B cell (primary cell): ENCODE measurements around the gene MTSS2. TPM values are rescaled to one million over a fixed set of nuclear protein-coding genes. Genes with fewer than 3 reads are reported as not detected.

Experiments used
- ATAC-seq: fragments of 200-7000 bp; cut with Tn5 transposase; one replicate; pipeline ENCODE4 v1.10.0; 2021; ENCODE audit warnings: low read depth, mild to moderate bottlenecking, moderate number of reproducible peaks, moderate library complexity
- CTCF ChIA-PET: fragments of 350-600 bp; sonication (Branson Sonifier 250); formaldehyde crosslinking; loops from one replicate; lab custom pipeline; 2021; ENCODE audit warnings: antibody characterized with exemption, inconsistent platforms; lab: Charles Lee
- POLR2A ChIA-PET: fragments of 350-600 bp; sonication (Branson Sonifier 250); formaldehyde crosslinking; loops from one replicate; lab custom pipeline; 2021; ENCODE audit warnings: antibody characterized with exemption; lab: Charles Lee
- DNase-seq: peaks from one replicate; pipeline ENCODE4 v3.0.0; 2013
- H2AFZ ChIP-seq: 2 replicates; pipeline ENCODE4 v1.6.1; 2012; ENCODE audit warnings: mild to moderate bottlenecking, low read depth, low read length; ENCODE audit not compliant: insufficient read depth, poor library complexity, severe bottlenecking
- H3K27ac ChIP-seq, 2 donors: 1 replicate in 1 of 2; 2 replicates in 1 of 2; pipeline ENCODE4 v1.5.1; 2012 to 2013; ENCODE audit warnings: low read length in 2 of 2, mild to moderate bottlenecking in 2 of 2, moderate library complexity in 1 of 2
- H3K27me3 ChIP-seq, 4 experiments: fragments of 200-600 bp in 1 of 4; sonication (generic) in 1 of 4; replicated peaks in 1 of 4; 1 replicate in 2 of 4; 2 replicates in 2 of 4; pipeline versions ENCODE4 v1.6.1 to v1.7.0; 2013 to 2016; ENCODE audit warnings: low read length in 3 of 4, mild to moderate bottlenecking in 2 of 4, mixed read lengths in 1 of 4, moderate library complexity in 1 of 4; ENCODE audit not compliant: insufficient read depth in 4 of 4, control insufficient read depth in 3 of 4; ENCODE audit errors: control extremely low read depth in 1 of 4
- H3K36me3 ChIP-seq, 2 experiments: replicated peaks in 1 of 2; 1 replicate in 1 of 2; 2 replicates in 1 of 2; pipeline versions ENCODE4 v1.6.1 to v1.7.1; 2013; ENCODE audit warnings: low read length in 1 of 2; ENCODE audit not compliant: insufficient read depth in 2 of 2, control insufficient read depth in 1 of 2; ENCODE audit errors: control extremely low read depth in 1 of 2, extremely low read depth in 1 of 2
- H3K4me1 ChIP-seq, 2 donors: fragments of 200-600 bp in 1 of 2; sonication (generic) in 1 of 2; 1 replicate in 1 of 2; 2 replicates in 1 of 2; pipeline versions ENCODE4 v1.5.1 to v1.6.1; 2013 to 2017; ENCODE audit warnings: low read length in 2 of 2; ENCODE audit not compliant: control insufficient read depth in 2 of 2, insufficient read depth in 2 of 2
- H3K4me2 ChIP-seq: replicated peaks from 2 replicates; pipeline ENCODE3; 2012; ENCODE audit warnings: mild to moderate bottlenecking, low read depth, low read length; ENCODE audit not compliant: poor library complexity, severe bottlenecking
- H3K4me3 ChIP-seq, 5 experiments: fragments of 200-600 bp in 1 of 5; sonication (generic) in 1 of 5; 1 replicate in 3 of 5; 2 replicates in 2 of 5; pipeline versions ENCODE4 v1.5.1 to v1.7.0; 2011 to 2016; ENCODE audit warnings: low read length in 4 of 5, mild to moderate bottlenecking in 4 of 5, low read depth in 2 of 5, control low read depth in 1 of 5, moderate library complexity in 1 of 5; ENCODE audit not compliant: insufficient read depth in 1 of 5; ENCODE audit errors: control extremely low read depth in 1 of 5, extremely low read depth in 1 of 5
- H3K79me2 ChIP-seq: fragments of 200-600 bp; sonication (generic); one replicate; pipeline ENCODE4 v1.6.0; 2016; ENCODE audit warnings: low read length; ENCODE audit not compliant: control insufficient read depth, insufficient read depth
- H3K9ac ChIP-seq: fragments of 200-600 bp; sonication (generic); 2 replicates; pipeline ENCODE4 v1.6.1; 2017; ENCODE audit warnings: mild to moderate bottlenecking, low read length, moderate library complexity
- H3K9me3 ChIP-seq, 3 donors: one replicate each; pipeline versions ENCODE4 v1.6.1 to v1.7.1; 2013; ENCODE audit warnings: low read length in 2 of 3; ENCODE audit not compliant: control insufficient read depth in 2 of 3, insufficient read depth in 1 of 3; ENCODE audit errors: control extremely low read depth in 1 of 3
- H4K20me1 ChIP-seq: 2 replicates; pipeline ENCODE4 v1.6.0; 2012; ENCODE audit warnings: mild to moderate bottlenecking, low read length; ENCODE audit not compliant: insufficient read depth, control insufficient read depth, poor library complexity, severe bottlenecking
- H3K27ac Mint-ChIP-seq: one replicate; pipeline ENCODE4 v1.8.0; 2021; ENCODE audit warnings: mixed read lengths
- H3K27me3 Mint-ChIP-seq: one replicate; pipeline ENCODE4 v1.8.0; 2021; ENCODE audit warnings: mixed read lengths
- H3K4me1 Mint-ChIP-seq: one replicate; pipeline ENCODE4 v1.8.0; 2021; ENCODE audit warnings: mixed read lengths
- H3K4me3 Mint-ChIP-seq: one replicate; pipeline ENCODE4 v1.8.0; 2021; ENCODE audit warnings: mixed read lengths
- H3K9me3 Mint-ChIP-seq: one replicate; pipeline ENCODE4 v1.8.0; 2022; ENCODE audit warnings: mixed read lengths; ENCODE audit not compliant: insufficient read depth
- EZH2 ChIP-seq: IDR thresholded peaks from 2 replicates; pipeline ENCODE4 v1.6.1; 2012; ENCODE audit warnings: borderline replicate concordance, low read depth, mild to moderate bottlenecking, moderate library complexity, low read length; ENCODE audit not compliant: insufficient read depth, poor library complexity, severe bottlenecking
- WGBS: methylation state at CpG from one replicate; pipeline ENCODE4 v1.1.5; 2013; ENCODE audit warnings: missing lambda C conversion rate; ENCODE audit not compliant: insufficient coverage; 5-methylcytosine and 5-hydroxymethylcytosine counted together
- intact Hi-C: fragments of 100-400 bp; cut with micrococcal nuclease; formaldehyde crosslinking; loops from one replicate; pipeline ENCODE4 v1.10.0; 2022
- polyA plus RNA-seq: library from polyadenylated mRNA; depleted of rRNA; stranded (reverse); fragments of >200 nt; gene quantifications from 2 replicates; pipeline ENCODE4 v1.2.3, GENCODE V29; 2012
- total RNA-seq, 2 donors: library from RNA; stranded (reverse); fragments of 120-200 nt in 1 of 2; gene quantifications; 1 replicate in 1 of 2; 2 replicates in 1 of 2; pipeline versions ENCODE4 v1.2.3 to v1.2.4, GENCODE V29; 2013 to 2022
- TF ChIP-seq, protein P1 (sequence below): fragments of 200-600 bp; IDR thresholded peaks from one replicate; pipeline ENCODE4 v1.8.0; 2022; ENCODE audit warnings: antibody characterized with exemption, mild to moderate bottlenecking

MTSS2 gene
- total and polyA plus RNA-seq, 2 donors (not counting 1 experiment from before 2014, with no cell fraction given), result 1.6 to 2.6 TPM

DNA sequence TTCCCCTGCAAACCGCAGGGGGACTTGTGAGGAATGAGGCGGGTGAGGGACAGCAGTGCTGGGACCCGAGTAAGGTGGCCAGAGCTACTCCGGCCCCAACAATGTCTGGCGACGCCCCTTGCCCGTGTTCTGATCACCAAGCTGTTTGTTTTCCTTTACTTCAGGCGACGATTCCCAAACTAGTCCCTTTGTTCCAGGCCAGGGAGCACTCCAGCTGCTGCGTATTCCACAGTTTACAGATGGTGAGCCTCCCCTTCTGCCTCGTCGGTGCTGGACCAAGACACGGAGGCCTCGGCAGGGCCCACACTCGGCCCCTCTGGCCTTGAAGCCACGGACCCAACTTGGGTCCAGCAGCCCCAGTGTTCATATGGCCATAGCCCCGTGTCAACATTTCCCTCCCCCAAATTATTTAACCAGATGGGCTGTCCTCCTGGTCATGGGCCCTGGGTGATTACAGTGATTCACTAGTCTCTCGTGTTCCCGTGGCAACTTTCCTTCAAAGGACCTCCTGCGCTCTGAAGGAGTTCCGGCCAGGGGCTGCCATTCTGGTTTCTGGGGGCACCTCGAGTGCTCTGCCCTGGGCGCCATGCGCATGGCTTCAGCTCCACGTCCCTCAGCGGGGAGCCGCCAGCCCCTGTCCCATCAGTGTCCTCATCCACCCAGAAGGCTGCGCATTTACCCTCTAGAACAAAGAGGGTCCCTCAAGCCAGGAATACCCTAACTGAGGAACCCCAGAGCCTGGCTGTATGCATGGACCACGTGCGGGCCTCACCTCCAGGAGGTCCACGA is 24.8 kb upstream of the MTSS2 start:
- Mint-ChIP-seq H3K27me3 (no peaks in the 10 kb centered on the region), H3K4me1 (no peaks in the 10 kb centered on the region), H3K4me3 (no peak overlapping the region), H3K9me3 (no peaks in the 10 kb centered on the region), H3K27ac (no peak overlapping the region)
- no peak for TF ChIP-seq EZH2
- TF ChIP-seq, protein P1, sequence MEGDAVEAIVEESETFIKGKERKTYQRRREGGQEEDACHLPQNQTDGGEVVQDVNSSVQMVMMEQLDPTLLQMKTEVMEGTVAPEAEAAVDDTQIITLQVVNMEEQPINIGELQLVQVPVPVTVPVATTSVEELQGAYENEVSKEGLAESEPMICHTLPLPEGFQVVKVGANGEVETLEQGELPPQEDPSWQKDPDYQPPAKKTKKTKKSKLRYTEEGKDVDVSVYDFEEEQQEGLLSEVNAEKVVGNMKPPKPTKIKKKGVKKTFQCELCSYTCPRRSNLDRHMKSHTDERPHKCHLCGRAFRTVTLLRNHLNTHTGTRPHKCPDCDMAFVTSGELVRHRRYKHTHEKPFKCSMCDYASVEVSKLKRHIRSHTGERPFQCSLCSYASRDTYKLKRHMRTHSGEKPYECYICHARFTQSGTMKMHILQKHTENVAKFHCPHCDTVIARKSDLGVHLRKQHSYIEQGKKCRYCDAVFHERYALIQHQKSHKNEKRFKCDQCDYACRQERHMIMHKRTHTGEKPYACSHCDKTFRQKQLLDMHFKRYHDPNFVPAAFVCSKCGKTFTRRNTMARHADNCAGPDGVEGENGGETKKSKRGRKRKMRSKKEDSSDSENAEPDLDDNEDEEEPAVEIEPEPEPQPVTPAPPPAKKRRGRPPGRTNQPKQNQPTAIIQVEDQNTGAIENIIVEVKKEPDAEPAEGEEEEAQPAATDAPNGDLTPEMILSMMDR, result no peak
- Histone ChIP-seq H3K27me3 (no peaks in the 10 kb centered on the region), H2AFZ (no peak overlapping the region), H3K4me2 (no peak overlapping the region), H3K4me1 (no peaks in the 10 kb centered on the region), H3K79me2 (no peaks in the 10 kb centered on the region), H3K4me3 (no peak overlapping the region), H4K20me1 (peaks cover 8% of the 10 kb centered on the region), H3K27ac (no peak overlapping the region), H3K36me3 (peaks cover 0 to 29% of the 10 kb centered on the region in 2 experiments), H3K9me3 (peaks cover 0 to 3% (median 0%) of the 10 kb centered on the region in 3 donors), H3K9ac (no peak overlapping the region)
- CTCF ChIA-PET, result interaction anchor here (0.6 kb wide), 1 partner anchor 1338 kb away, joined by 6 read pairs; no protein-coding TSS in a partner anchor
- ATAC-seq (no peak), DNase-seq (no peak)
- WGBS, result 97% methylated on average over 31 of the region's 31 CpGs
- POLR2A ChIA-PET, result no interaction called here
- intact Hi-C loops, result no loop called here

DNA sequence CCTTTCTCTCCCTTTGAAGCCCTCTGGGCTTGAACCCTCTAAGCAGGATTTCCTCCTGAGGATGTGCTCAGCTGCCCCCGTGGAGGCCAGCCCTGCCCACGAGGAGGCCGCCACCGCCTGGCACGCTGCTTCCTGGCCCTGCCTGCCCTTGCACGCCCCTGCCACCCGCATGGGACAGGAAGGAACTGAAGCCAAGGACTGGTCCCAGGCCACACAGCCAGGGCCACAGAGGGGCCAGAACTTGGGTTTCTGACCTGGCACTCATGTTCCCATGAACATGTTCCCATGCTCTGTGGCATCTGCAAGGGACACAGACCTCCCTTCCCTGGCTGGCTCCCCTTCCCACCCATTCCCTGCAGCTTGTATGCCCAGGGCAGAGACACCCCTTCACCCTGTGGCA is 24.1 kb upstream of the MTSS2 start:
- no peaks in the 10 kb centered on the region for H3K27me3 ChIP-seq
- 56% methylated on average over 7 of the region's 7 CpGs for WGBS
- no peak overlapping the region for H3K4me3 ChIP-seq
- H3K27ac ChIP-seq, result no peak overlapping the region
- Mint-ChIP-seq H3K27ac (no peak overlapping the region), H3K4me1 (no peaks in the 10 kb centered on the region), H3K27me3 (no peaks in the 10 kb centered on the region), H3K9me3 (no peaks in the 10 kb centered on the region), H3K4me3 (no peak overlapping the region)
- intact Hi-C loops, result no loop called here
- CTCF ChIA-PET, result no interaction called here
- TF ChIP-seq, protein P1, result no peak
- no peak for TF ChIP-seq EZH2
- no peak overlapping the region for H3K9ac ChIP-seq
- peaks cover 8% of the 10 kb centered on the region for H4K20me1 ChIP-seq
- no peak overlapping the region for H3K4me2 ChIP-seq
- H3K4me1 ChIP-seq, result no peaks in the 10 kb centered on the region
- POLR2A ChIA-PET, result no interaction called here
- H3K79me2 ChIP-seq, result no peaks in the 10 kb centered on the region
- H3K36me3 ChIP-seq, result peaks cover 0 to 29% of the 10 kb centered on the region in 2 experiments
- DNase-seq, result no peak
- peaks cover 0 to 3% (median 0%) of the 10 kb centered on the region in 3 donors for H3K9me3 ChIP-seq
- ATAC-seq, result no peak
- H2AFZ ChIP-seq, result no peak overlapping the region
